Thoracic aorta (tissue), 2 donors: Measurements from ENCODE around the gene PLXDC2. TPM values are rescaled to one million over a fixed set of nuclear protein-coding genes. Genes with fewer than 3 reads are reported as not detected.
A peak's percentile ranks its signal among the peaks of the same experiment; 100 is the strongest.

Experiments used
- ATAC-seq: fragments of 150-250 bp; one replicate; pipeline ENCODE4 v1.8.0; 2017; ENCODE audit warnings: low read depth; ENCODE audit not compliant: insufficient number of reproducible peaks, low FRiP score
- DNase-seq: peaks from one replicate; pipeline ENCODE4 v3.0.0-alpha.2; 2020; ENCODE audit warnings: low spot score
- H3K27ac ChIP-seq, 2 donors: fragments of 200-600 bp; sonication (generic); 1 replicate in 1 of 2; 2 replicates in 1 of 2; pipeline ENCODE4 v1.5.1; 2016; ENCODE audit warnings: mild to moderate bottlenecking in 2 of 2, moderate library complexity in 2 of 2
- H3K27me3 ChIP-seq: fragments of 200-600 bp; sonication (generic); replicated peaks from 2 replicates; pipeline ENCODE4 v1.6.0; 2016; ENCODE audit warnings: mild to moderate bottlenecking; ENCODE audit not compliant: insufficient read depth
- H3K36me3 ChIP-seq: fragments of 200-600 bp; sonication (generic); one replicate; pipeline ENCODE4 v1.5.1; 2016
- H3K4me1 ChIP-seq, 2 donors: fragments of 200-600 bp; sonication (generic); 1 replicate in 1 of 2; 2 replicates in 1 of 2; pipeline versions ENCODE4 v1.5.1 to v1.6.0; 2016; ENCODE audit warnings: low read depth in 2 of 2, mild to moderate bottlenecking in 1 of 2; ENCODE audit not compliant: control insufficient read depth in 1 of 2
- H3K4me3 ChIP-seq: fragments of 200-600 bp; sonication (generic); 2 replicates; pipeline ENCODE4 v1.5.1; 2016; ENCODE audit warnings: mild to moderate bottlenecking
- H3K9me3 ChIP-seq: fragments of 200-600 bp; sonication (generic); 2 replicates; pipeline ENCODE4 v1.5.1; 2016
- CTCF ChIP-seq: fragments of 200-600 bp; sonication (generic); IDR thresholded peaks from one replicate; pipeline ENCODE4 v1.5.1; 2019; ENCODE audit warnings: antibody characterized with exemption
- total RNA-seq, 2 donors: library from RNA; depleted of rRNA; stranded (reverse); fragments of >200 nt; gene quantifications; one replicate each; pipeline versions ENCODE4 v1.1.0 to v1.2.3, GENCODE V29; 2016

The PLXDC2 gene
- total RNA-seq, 2 donors from 2014 or later = 105 to 155 TPM

- peak overlapping the region; percentile 57 to 76 for H3K27ac ChIP-seq
- no peak for TF ChIP-seq CTCF
- H3K9me3 ChIP-seq = no peaks in the 10 kb centered on the region
- peaks cover 41 to 64% of the 10 kb centered on the region in 2 donors for H3K4me1 ChIP-seq
- peak overlapping the region; percentile 6 for H3K4me3 ChIP-seq
- H3K36me3 ChIP-seq = no peaks in the 10 kb centered on the region
- ATAC-seq (peak; percentile 64), DNase-seq (no peak)
- no peaks in the 10 kb centered on the region for H3K27me3 ChIP-seq
These were observed 113.4 kb downstream of the PLXDC2 start for GRCh38 chr10:19929506-19930140.

- DNase-seq (no peak), ATAC-seq (no peak)
- Histone ChIP-seq H3K4me3 (peak overlapping the region; percentile 13), H3K4me1 (peaks cover 37 to 52% of the 10 kb centered on the region in 2 donors), H3K36me3 (no peaks in the 10 kb centered on the region), H3K27me3 (no peaks in the 10 kb centered on the region), H3K27ac (peak overlapping the region; percentile 57 to 76), H3K9me3 (no peaks in the 10 kb centered on the region)
- no peak for TF ChIP-seq CTCF
These were observed 115.0 kb downstream of the PLXDC2 start for GRCh38 chr10:19930936-19931893.

GRCh38 chr10:19931894-19932590 lies 115.8 kb downstream of the PLXDC2 start:
- DNase-seq (no peak), ATAC-seq (no peak)
- H3K36me3 ChIP-seq = no peaks in the 10 kb centered on the region
- no peaks in the 10 kb centered on the region for H3K27me3 ChIP-seq
- peaks cover 37 to 52% of the 10 kb centered on the region in 2 donors for H3K4me1 ChIP-seq
- no peak overlapping the region for H3K4me3 ChIP-seq
- peak overlapping the region; percentile 57 to 76 for H3K27ac ChIP-seq
- no peak for TF ChIP-seq CTCF
- H3K9me3 ChIP-seq = no peaks in the 10 kb centered on the region

- H3K27ac ChIP-seq = peak overlapping the region; percentile 57 to 76
- no peak overlapping the region for H3K4me3 ChIP-seq
- DNase-seq (no peak), ATAC-seq (no peak)
- no peaks in the 10 kb centered on the region for H3K36me3 ChIP-seq
- H3K27me3 ChIP-seq = no peaks in the 10 kb centered on the region
- peaks cover 37 to 52% of the 10 kb centered on the region in 2 donors for H3K4me1 ChIP-seq
- no peak for TF ChIP-seq CTCF
- no peaks in the 10 kb centered on the region for H3K9me3 ChIP-seq
These were observed 116.7 kb downstream of the PLXDC2 start for GRCh38 chr10:19932806-19933371.
